DMS153 (cell line): ENCODE results near the gene ITIH3.

Experiments
- DNase-seq: peaks from one replicate; lab custom pipeline; 2025; lab: John Stamatoyannopoulos, UW

Gene ITIH3

DNA sequence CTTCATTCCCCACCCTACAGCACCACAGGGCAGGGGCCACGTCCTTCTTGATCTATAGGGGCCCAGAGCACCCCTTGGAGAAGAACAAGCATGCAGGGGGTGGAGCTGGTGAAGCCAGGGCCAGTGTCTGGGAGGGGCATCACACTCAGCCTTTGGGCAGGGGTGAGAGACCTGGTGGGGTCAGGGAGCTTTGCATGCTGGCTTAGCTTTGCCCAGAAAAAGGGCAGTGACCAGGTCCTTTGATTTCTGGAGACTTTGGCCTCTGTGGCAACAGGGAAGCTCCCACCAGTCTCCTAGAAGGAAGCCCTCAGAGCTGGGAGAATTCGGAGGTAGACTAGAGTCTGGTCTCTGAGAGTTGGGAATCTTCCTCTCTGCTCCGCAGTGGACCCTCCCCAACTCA, 34.9 kb downstream of the ITIH3 start:
- no peak for DNase-seq

DNA sequence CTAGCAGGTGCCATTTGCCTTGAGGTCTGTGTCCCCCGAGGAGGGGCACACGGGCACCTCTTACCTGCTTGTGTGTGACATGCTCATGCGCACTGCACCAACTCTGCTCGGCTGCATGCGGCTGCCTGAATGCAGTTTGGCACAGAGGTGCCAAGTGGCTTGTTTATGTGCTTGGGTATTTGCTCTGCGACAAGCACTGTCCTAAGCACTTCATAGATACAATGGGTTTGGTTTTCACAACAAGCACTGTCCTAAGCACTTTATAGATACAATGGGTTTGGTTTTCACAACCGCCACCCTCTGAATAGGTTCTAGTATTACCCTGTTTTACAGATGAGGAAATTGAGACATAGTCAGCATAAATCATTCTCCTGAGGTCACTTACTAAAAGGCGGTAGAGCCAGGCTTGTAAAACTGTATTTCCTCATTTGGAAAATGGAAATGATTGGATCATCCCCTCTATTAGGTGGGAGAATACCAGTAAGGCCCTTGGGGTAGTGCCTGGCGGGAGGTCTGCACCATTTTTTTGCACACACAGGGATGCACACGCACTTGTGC, 35.4 kb downstream of the ITIH3 start:
- peak; percentile 56 for DNase-seq

DNA sequence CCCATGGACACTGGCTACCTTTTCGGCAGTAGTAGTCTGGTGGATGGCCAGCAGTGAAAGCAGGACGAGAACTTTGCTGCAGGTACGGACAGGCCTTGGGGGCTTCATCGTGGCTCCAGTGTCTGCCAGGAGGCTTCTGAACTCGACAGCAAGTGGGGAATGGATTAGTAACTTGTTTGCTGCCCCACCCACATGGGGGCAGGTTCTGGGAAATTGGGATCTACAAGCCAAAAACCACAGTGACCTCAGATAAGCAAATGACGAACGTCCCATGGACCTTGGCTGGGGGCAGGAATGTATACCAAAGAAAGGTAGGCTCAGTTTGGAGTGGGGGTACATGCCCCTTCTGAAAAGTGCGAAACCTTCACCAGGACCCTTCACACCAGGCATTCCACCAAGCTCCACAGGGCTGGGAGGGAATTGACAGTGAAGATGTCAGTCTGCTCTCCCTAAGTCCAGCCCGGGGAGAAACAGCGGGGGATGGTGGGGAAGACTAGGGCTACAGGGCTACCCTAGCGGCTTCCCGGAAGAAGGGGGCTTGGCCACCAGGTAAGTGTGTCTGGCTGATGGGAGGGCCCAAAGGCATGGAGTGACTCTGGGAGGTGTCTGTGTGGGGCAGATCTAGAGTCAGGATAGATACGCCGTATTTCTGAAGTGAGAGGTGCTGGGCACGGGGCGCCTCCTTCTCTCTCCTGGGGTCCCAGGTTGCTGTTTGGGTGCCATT, 36.1 kb downstream of the ITIH3 start, which contains the start of gene ITIH4:
Gene ITIH4 (minus strand): TSS at position 138 of the 724 bp plus-strand sequence. CDS start 30 bp downstream, at position 108.
- DNase-seq: no peak

DNA sequence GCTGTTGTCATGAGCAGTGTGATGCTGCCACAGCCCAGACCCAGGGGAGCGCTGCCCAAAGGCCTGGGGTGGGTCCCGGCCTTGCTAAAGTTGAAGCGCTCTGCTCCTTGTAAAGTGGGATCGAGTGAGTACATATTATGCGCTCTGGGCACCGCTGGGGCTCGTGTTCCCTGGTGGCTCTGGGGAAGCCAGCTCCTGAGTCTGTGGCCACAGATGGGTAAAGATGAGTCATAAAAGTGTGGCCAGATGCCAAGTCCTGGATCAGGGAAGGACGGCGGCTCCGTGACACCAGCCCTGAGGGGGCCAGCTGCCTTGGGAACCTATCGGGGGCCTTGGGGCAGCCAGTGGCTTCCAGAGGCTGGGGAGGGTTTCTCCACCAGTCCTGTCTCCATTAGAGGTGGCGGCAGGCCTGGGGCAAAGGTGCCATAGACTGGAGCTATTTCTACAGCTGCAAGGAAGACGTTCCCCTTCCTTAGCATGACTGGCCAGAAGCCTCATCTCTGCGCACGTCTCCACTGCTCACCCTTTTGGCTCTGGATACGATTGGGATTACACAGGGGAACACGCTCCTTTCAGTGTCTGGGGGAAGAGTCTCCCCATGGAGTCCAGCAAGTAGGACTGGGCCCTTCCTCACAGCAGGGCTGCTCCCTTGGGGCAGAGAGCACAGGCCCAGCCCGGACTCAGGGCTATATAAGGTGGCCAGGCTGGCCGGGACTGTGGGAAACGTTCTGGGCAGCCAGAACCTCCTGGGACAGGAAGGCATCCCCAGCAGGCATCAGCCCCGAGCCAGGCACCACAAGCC, 37.1 kb downstream of the ITIH3 start:
- no peak for DNase-seq

DNA sequence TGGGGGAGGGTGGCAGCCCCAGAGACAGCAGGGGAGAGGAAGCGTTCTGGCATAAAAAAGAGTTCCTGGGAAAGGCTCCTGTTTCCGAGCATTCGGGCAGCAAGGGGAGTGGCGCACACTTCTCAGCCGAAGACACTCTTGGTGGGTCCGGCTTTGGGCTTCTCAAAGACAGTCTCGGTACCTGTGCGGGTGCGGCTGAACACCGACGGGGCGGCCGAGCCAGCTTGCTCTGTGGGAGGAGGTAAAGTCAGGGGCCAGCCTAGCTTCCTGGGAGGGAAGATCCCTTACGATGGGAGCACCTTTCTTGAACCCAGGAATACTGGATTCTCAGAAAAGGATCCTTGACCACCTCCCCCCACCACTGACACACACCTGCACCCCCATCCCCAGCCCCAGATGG, 38.6 kb downstream of the ITIH3 start:
- DNase-seq: no peak

DNA sequence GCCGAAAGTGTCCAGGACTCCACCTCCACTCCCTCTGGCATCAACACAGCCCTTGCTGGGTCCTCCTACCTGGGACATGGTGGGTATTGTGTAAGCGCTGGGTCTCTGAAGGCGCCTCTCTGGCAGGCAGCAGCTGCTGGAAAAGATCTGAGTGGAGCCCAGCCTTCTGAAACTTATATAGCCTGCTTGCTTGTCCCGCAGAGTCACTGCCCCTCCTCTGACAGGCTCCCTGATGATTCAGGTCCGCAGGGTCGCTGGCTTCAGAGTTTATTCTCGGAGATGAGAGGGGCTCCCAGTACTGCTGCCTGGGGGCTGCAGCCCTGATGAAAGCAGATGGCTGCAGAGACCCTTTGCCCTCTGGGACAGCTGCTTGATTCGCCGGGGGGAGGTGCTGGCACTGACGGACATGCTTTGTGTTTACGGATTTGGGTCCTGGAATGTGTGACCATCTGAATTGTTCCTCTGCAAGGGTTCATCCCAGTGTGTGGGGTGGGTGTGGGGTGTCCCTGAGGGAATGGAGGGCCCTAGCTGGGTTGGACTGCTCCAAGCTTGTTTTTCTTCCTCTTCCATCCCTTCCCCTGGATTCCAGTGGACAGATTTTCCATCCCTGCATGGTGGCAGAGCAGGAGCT, 40.4 kb downstream of the ITIH3 start, which contains the start of gene MUSTN1:
Gene MUSTN1 (minus strand): TSS at position 149 of the 631 bp plus-strand sequence. CDS start 71 bp downstream, at position 78.
- DNase-seq: no peak

DNA sequence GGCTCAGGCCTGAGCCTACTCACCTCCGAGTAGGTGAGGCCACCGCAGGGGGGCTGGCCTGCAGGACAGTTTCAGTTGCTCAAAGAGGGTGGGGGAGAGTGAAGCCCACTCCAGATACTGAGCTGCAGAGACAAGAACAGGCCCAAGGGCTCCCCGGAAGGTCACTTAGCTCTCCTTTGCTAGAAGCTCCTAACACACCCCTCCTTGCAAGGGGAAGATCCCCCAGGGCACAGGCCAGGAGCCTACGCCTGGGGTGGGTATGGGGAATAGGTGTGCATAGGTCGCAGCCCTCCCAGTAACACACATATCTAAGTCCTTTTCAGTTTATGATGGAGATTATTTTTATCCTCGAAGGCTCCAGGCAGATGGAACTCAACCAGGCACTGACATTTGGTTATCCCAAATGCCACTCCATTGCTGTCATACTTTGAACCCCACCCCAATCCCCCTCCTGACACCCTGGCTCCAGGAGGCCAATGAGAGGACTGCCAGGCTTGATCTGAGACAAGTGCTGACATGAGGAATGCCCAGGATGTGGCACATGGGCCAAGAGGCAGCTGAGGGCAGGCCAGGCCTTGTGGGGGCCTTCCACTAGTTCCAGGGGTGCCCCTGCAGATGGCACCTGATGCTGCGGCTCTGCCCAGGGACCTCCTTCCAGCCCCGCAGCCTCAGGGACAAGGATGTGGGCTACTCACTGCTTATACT, 41.3 kb downstream of the ITIH3 start:
- DNase-seq: no peak

DNA sequence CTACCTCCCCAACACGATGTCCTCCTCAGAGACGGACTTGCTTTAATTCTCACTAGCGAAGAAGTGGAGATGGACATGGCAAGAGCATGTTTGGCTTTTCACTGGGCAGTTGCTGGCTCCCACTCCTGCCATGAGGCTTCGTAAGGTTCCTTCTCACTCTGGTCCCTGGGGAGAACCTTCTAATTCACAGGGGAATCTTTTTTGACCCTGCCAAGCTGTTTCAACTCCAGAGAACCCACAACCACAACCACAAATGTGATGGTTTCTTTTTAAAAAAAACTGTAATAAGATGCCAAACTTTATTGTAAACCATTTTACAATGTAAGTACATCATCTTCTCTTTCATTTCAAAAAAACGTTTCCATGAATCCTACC, 41.9 kb downstream of the ITIH3 start:
- no peak for DNase-seq

DNA sequence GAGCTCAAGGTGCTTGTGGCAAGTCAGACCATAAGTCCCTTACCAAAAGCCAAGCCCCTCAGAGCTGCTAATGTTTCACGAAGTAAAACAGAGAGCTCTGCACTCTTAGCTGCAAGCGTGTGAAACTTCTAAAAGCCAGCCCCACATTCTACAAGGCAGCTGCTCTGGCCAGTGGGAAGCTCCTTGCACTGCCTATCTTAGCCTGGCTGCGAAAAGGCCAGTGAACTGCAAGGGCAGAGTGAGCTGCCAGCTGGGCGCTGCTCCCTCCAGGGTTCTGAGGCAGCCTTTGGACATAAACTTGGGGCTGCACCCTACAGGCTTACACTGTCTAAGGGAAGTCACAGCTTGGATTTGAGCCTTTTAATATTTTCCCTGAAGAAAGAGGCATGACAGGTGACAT, 42.4 kb downstream of the ITIH3 start:
- no peak for DNase-seq

DNA sequence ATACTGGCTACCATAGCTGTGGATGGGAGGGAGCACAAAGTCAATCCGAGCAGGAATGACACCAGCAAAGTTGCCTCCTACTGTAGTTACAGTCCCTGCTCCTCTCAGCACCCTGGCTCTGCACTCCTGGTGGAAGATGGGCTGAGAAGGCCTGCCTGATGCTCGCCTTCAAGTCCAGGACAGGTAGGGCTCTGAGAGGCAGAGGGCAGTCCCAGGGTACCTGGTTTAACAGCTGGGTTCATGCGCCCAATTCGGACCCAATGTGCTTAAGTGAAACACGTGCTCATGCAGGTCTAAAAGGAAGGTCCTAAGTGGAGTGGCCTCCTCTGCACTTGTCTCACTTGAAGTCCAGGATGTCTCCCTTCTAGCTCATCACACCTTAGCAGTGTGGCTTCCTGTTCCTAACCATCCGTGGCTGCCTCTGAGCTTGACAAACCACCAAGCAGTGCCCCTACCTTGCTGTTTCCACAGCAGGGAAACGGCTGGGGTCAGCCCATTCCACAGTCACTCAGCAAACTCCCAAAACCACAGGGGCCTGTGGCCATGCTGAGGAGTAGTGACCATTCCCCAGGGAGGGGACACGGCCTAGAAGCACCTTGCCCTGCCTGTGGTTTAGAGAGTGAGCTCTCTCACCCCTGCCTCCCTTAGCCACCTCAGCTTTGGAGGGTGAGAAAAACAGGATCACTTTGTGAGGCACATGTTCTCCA, 44.1 kb downstream of the ITIH3 start:
- DNase-seq: no peak

DNA sequence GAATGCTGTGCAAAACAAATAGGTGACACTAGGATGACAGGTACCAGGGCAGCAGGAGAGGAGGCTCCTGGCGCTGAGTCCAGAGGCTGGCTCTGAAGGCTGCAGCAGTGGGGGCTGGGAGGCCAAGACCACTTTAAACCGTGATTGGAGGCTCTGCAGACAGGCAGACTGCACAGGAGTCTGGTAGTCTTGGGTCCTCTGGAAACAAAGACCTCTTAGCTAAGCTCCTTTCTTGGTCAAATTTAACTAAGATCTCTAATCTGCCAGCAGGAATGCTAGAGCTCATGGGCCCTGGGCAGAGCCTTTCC, 44.6 kb downstream of the ITIH3 start:
- no peak for DNase-seq

DNA sequence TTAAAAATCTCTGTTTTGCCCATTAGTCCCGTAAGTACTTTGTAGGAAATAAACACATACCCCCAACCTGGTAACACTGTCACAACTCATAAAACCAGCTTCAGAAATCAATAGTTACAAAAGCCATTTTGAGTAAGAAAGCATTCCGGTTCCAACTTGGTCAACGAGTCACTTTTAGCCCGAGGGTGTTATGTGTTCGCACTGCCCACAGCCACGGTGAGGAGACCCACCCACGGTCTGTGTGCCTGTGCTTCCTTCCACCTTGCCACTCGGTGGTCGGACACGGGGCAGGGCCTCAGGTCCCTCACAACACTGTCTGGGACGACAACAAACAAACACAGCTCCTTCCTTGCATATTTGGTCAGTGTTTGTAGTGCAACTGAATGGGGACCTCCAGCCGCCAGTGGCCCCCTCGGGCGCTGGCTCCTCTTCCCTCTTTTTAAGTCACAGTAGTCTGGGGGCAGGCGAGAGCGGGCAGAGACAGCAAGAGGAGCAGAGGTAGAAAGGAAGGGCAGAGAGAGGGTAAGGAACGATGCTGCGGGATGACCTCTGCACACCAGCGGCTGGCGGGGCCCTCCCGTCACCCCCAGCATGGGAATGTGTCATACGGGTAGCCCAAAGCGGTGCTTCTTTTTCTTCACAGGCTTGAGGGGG, 45.4 kb downstream of the ITIH3 start:
- DNase-seq: no peak

DNA sequence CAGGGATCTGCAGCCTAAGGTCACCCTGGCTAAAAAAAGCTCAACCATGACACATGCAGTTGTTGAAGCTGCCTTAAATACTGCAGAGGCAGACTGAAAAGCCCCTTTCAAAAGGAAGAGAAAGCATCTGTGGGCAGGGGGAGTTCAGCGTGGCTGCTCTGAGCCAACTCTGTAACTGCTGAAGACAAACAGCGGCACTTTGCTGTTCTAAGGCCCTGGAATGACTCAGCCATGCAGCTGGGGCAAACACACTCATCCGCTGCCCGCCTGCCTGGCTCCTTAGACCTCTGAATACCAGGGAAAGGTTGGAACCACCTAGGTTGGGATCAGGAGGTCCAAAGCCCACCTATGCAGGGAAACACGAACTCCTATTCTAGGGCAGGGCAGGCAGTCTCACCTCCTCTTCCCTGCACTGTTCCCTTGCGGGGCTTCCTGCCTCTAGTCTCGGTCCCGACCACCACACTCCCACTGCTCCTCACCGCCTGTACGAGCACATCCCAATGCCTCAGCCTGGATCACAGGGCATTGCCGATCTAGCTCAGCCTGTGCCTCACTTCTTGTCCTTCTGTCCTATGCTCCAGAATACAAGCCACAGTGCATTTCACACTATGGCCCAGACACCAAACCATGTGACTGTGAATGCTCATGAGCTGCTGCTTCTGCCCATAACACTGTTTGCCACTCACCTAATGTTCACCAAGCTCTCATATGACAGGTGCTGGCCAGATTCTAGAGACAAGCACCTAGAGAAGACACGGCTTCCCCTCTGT, 46.8 kb downstream of the ITIH3 start:
- DNase-seq: no peak

DNA sequence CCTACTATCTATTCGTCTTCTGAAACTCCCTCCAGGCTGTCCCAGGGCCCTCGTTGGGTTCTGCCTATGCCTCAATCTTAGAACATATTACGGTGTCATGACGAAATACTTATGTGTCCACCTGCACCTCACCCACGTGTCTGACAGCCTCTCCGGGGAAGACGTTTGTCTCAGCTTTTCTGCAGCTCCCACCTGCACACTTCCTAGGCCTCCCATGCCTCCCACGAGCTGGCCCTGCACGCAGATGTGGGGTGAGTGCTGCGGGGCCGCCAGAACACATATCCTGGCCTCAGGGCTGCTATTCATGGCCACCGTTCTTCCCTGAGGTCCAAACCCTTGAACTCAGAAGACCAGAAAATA, 47.4 kb downstream of the ITIH3 start:
- no peak for DNase-seq

DNA sequence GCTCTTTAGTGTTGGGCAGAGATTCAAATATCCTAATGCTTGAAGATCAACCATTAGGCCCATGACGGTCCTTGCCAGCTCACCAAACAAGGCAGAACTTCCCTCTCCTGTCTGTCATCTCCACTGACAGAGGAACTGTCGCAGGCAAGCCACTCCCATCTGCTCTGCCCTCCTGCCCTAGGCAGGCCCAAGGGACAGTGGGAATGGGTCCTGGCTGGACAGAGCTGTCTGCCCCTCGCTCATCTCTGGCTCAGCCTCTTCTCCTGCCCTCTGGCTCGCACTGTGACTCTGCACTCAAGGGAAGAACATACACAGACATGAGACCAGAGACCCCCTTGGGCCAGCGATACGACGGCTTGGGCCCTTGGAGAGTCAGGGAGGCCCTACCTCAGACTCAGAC, 47.8 kb downstream of the ITIH3 start:
- DNase-seq: no peak

DNA sequence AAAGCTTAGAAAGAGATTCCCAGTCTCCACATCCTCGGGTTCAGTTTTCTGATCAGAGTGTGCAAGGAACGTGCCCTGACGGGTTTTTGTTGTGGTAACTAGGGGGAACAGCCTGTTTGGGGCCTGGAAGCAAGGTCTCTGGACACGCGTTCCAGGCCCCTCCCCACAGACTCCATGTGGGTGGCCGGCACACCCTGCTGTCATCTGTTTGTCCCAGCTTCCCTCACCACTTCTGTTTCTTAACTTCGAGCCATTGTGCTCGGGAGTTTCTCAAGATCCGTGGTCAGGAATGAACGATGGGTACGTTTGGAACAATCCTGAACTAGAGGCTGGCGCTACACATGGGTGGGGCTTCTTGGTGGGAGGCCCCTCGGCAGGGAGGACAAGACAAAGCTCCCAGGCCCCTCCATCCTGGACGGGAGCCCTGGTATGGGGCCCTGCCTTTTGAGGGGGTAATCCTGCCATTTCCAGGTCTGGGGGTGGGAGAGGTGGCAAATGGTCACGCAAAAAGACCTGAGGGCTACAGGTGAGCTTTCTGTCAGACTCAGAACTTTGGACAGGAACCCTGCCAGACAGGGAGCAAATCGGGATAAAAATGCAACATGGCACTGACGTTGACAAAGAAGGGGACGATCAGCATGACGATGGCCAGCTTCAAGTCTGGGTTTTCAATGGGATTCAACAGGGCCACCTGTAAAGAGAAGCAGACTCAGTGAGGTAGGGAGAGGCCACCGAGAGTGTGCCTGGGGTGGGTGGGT, 48.7 kb downstream of the ITIH3 start:
- no peak for DNase-seq

DNA sequence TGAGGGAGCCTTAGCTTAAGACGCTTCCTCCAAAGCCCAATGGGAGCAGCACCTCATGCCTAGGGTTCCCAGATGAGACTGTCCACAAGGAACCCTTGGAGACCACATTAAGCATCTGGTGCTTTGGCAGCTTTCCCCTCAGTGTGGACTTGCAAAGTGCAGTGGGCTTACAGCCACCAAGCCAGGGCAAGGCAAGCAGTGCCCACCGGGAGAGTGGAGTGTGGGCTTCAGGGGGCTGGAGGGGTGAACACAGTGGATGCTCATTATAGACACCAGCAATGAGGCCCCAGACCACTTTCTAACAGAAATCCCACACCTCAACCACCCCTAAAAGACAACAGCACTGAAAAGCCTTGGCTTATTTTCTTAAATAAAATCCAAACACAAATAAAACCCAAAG, 49.3 kb downstream of the ITIH3 start:
- no peak for DNase-seq

DNA sequence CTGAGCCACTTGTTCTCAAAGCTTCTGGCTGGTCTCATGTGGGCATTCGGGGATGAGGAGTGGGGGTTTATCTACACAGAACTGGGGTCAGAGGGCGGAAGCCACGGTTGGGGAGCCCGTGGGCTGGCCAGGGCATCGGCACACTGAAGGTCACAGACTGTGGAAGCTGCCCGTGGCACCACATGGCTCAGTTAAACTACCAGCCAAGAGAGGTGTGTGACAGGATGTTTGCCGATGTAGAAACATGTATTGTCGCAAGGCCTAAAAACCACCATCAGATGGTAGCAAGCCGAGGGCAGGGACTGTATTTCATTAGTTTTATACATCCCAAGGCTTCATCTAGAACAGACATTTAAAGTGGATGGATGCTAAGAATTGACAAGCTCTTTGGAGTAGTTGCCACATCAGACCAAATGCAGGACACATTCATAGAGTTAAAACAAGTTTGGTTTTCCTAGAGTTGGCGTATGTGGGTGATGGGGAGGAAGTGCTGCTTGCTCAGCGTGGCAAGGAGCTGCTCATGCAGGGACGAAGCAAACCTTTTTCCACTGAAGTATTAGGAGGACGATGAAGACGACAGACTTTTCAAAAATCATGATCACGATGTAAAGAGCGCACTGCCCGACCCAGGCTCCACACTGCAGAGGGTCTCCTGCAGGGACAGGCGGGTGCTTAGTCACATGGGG, 49.8 kb downstream of the ITIH3 start:
- no peak for DNase-seq

DNA sequence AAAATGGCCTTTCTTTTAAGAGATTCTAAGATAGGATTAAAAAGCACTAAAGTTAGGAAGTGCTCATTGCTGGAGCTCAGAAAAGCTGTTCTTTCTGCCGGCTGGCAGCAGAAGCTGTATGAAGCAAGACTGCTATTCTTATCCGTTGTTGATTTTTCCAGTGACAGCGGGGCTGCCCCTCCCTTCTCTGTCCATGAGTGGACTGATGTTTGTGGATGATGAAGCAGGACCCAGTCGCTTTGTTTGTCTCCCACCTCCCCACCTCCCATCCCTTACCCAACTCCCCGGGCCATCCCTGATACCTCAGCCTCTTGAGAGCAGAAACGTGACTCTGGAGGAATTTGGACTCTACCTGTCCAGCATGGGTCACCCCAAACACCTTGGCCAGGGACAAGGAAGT, 50.6 kb downstream of the ITIH3 start:
- no peak for DNase-seq
